Measurements from ENCODE around the gene CEP19. TPM values are rescaled to one million over a fixed set of nuclear protein-coding genes. Genes with fewer than 3 reads are reported as not detected.

The CEP19 gene
- polyA plus RNA-seq, 1 donor (not counting 4 experiments of a cell fraction or from before 2014, with no cell fraction given), result 3.1 TPM

GRCh38 chr3:196739671-196740480, 27.8 kb upstream of the CEP19 start, which contains the start of gene PAK2:
Gene PAK2, plus strand, starts transcription at chr3:196739857. Its CDS starts 42,790 bp downstream, at chr3:196782647.
- no peak for FAIRE-seq
- peaks cover 49% of the 10 kb centered on the region for H3K79me2 ChIP-seq (ENCODE audit: control insufficient read depth, insufficient read depth, low read length)
- peaks cover 0 to 1% of the 10 kb centered on the region in 2 experiments for H3K36me3 ChIP-seq (ENCODE audit: control insufficient read depth in 2 of 2, extremely low read depth in 1 of 2, insufficient read depth in 2 of 2, low read length in 2 of 2)
- no peaks in the 10 kb centered on the region for H3K4me1 ChIP-seq (ENCODE audit: control insufficient read depth, extremely low read depth, insufficient read depth, low read length)
- H3K9ac ChIP-seq (ENCODE audit: control insufficient read depth, extremely low read depth, insufficient read depth, low read length), result peak within 1 kb of the TSS; percentile 93
- dilution Hi-C loops (cut with MboI; ENCODE audit: extremely low pct_ligation_motif_present, low sequenced_read_pairs), result no loop called here
- peak within 1 kb of the TSS; percentile 96 for H3K4me2 ChIP-seq (ENCODE audit: control insufficient read depth, extremely low read depth, insufficient read depth, low read depth, low read length)
- H2AFZ ChIP-seq (ENCODE audit: control insufficient read depth, low read length), result peak within 1 kb of the TSS; percentile 24
- no peaks in the 10 kb centered on the region for H3K9me3 ChIP-seq (ENCODE audit: control insufficient read depth, low read depth, low read length)
- peak within 1 kb of the TSS; percentile 94 for H3K27ac ChIP-seq (ENCODE audit: control insufficient read depth, insufficient read depth, low read length)
- H3K27me3 ChIP-seq (ENCODE audit: control insufficient read depth, extremely low read depth, insufficient read depth, low read length), result no peaks in the 10 kb centered on the region
- H3K4me3 ChIP-seq (ENCODE audit: control insufficient read depth in 2 of 3, extremely low read depth in 1 of 3, insufficient read depth in 2 of 3, low read depth in 1 of 3, low read length in 3 of 3), result peak within 1 kb of the TSS; percentile 80 to 85 (median 83)
- no peak for TF ChIP-seq CTCF (optimal IDR thresholded peaks at IDR 0.05 in 1 of 3, IDR thresholded peaks at IDR 0.05 in 1 of 3, conservative IDR thresholded peaks at IDR 0.05 in 1 of 3; ENCODE audit: extremely low read depth in 1 of 3, insufficient read depth in 2 of 3, low read length in 3 of 3)
- no peak for TF ChIP-seq EZH2 (IDR thresholded peaks at IDR 0.05; ENCODE audit: low read length)
- no peaks in the 10 kb centered on the region for H3K9me1 ChIP-seq (ENCODE audit: control insufficient read depth, extremely low read depth, insufficient read depth, low read length)
- no peak for DNase-seq (ENCODE audit: low read depth, low spot score)
- no peaks in the 10 kb centered on the region for H4K20me1 ChIP-seq (ENCODE audit: control insufficient read depth, extremely low read depth, insufficient read depth, low read length)

DNA sequence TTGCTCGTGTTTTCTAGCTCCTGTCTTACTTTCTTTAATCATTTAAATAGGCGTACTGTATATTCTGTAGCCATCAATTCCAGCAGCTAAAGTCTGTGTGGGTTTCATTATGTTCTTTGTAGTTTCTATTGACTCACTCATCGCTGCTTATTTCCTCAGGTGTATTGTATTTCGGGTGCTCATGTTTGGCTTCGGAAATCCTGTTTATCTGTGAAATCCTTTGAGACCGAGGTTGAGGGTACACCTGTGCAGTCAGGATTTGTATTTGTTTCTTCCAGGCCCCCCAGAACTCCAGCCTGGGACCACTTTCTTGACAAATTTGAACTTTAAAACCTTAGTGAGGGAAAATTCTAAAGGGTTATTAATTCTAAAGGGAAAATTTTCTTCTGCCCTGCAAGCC, 25.6 kb upstream of the CEP19 start:
- no peak for FAIRE-seq
- H3K4me2 ChIP-seq (ENCODE audit: control insufficient read depth, extremely low read depth, insufficient read depth, low read depth, low read length), result no peak overlapping the region
- DNase-seq (ENCODE audit: low read depth, low spot score), result no peak

More for the DNA sequence above, 25.6 kb upstream of the CEP19 start:
- Histone ChIP-seq H3K36me3 (ENCODE audit: control insufficient read depth in 2 of 2, extremely low read depth in 1 of 2, insufficient read depth in 2 of 2, low read length in 2 of 2) (peaks cover 0 to 4% of the 10 kb centered on the region in 2 experiments), H4K20me1 (ENCODE audit: control insufficient read depth, extremely low read depth, insufficient read depth, low read length) (no peaks in the 10 kb centered on the region), H3K27me3 (ENCODE audit: control insufficient read depth, extremely low read depth, insufficient read depth, low read length) (no peaks in the 10 kb centered on the region), H3K4me1 (ENCODE audit: control insufficient read depth, extremely low read depth, insufficient read depth, low read length) (no peaks in the 10 kb centered on the region), H3K79me2 (ENCODE audit: control insufficient read depth, insufficient read depth, low read length) (peaks cover 28% of the 10 kb centered on the region), H3K9me1 (ENCODE audit: control insufficient read depth, extremely low read depth, insufficient read depth, low read length) (no peaks in the 10 kb centered on the region), H3K9ac (ENCODE audit: control insufficient read depth, extremely low read depth, insufficient read depth, low read length) (no peak overlapping the region), H3K4me3 (ENCODE audit: control insufficient read depth in 2 of 3, extremely low read depth in 1 of 3, insufficient read depth in 2 of 3, low read depth in 1 of 3, low read length in 3 of 3) (no peak overlapping the region), H3K27ac (ENCODE audit: control insufficient read depth, insufficient read depth, low read length) (no peak overlapping the region), H3K9me3 (ENCODE audit: control insufficient read depth, low read depth, low read length) (no peaks in the 10 kb centered on the region), H2AFZ (ENCODE audit: control insufficient read depth, low read length) (no peak overlapping the region)
- no peak for TF ChIP-seq CTCF (optimal IDR thresholded peaks at IDR 0.05 in 1 of 3, IDR thresholded peaks at IDR 0.05 in 1 of 3, conservative IDR thresholded peaks at IDR 0.05 in 1 of 3; ENCODE audit: extremely low read depth in 1 of 3, insufficient read depth in 2 of 3, low read length in 3 of 3)
- no peak for TF ChIP-seq EZH2 (IDR thresholded peaks at IDR 0.05; ENCODE audit: low read length)
- dilution Hi-C loops (cut with MboI; ENCODE audit: extremely low pct_ligation_motif_present, low sequenced_read_pairs), result no loop called here

Measured in keratinocyte (primary cell).